Ammon's horn (tissue), 1 donor: ENCODE data around the gene PPP2R5B.
"Not testable (repeated sequence)": the region's sequence is repeated elsewhere in the genome, so short reads cannot be mapped to it uniquely, and the experiment has no call there.

Source experiments
- DNase-seq: peaks from one replicate; pipeline ENCODE4 v3.0.0-alpha.2; 2016; ENCODE audit warnings: low spot score

The PPP2R5B gene

GRCh38 chr11:64983339-64983738 is 58.9 kb downstream of the PPP2R5B start:
- DNase-seq: not testable (repeated sequence)
